ENCODE data around the gene USP17L21.
"Not testable (repeated sequence)": the region's sequence is repeated elsewhere in the genome, so short reads cannot be mapped to it uniquely, and the experiment has no call there.

DNA sequence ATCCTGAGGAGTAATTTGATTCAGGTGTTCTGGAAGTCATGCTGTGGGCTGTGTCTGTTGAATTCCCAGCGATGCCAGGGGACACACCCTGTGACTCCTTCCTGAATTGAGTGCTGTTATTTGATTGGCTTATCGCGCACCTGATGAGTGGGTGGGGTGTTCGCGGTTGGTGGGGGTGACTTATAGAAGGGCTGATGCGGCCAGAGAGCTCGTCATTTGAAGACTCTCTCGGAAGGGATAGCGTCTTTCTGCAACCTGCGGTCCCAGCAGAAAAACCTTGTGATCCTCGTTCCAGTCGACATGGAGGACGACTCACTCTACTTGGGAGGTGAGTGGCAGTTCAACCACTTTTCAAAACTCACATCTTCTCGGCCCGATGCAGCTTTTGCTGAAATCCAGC lies 4.8 kb upstream of the USP17L21 start, which contains the start of gene USP17L20:
- TF ChIP-seq CTCF, POLR2A, POLR2AphosphoS5 (IDR thresholded peaks at IDR 0.05): not testable (repeated sequence)
